ENCODE data around the gene RNF208.

- TF ChIP-seq ZNF274 (IDR thresholded peaks at IDR 0.05; ENCODE audit: low read depth, low read length) (no peak), YY1 (IDR thresholded peaks at IDR 0.05; ENCODE audit: insufficient read depth, insufficient read length) (no peak)
Measured at GRCh38 chr9:137193771-137194170, 28.3 kb downstream of the RNF208 start.

Data from NT2/D1 (cell line).